Iris pigment epithelial cell (primary cell): ENCODE results near the gene CASQ2.
A peak's percentile ranks its signal among the peaks of the same experiment; 100 is the strongest.

Source experiments
- DNase-seq: peaks from one replicate; pipeline ENCODE4 v3.0.0-alpha.2; 2011; ENCODE audit warnings: low read depth

Gene CASQ2

DNA sequence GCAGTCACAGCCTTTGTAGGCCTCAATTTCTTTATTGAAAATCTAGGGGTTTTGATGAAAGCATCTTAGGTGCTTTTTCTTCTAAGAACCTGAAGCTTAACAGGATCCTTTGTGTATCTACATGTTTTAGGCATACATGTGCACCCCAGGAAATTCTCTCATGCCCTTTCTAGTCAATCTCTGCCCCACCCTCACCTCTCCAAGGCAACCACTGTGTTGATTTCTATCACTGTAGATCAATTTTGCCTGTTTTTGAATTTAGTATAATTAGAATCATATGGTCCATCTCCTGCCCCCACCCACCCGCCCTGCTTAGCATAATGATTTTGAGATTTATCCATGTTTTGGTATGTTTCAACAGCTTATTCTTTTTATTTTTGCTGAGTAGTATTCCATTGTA is 107.4 kb downstream of the CASQ2 start:
- no peak for DNase-seq

DNA sequence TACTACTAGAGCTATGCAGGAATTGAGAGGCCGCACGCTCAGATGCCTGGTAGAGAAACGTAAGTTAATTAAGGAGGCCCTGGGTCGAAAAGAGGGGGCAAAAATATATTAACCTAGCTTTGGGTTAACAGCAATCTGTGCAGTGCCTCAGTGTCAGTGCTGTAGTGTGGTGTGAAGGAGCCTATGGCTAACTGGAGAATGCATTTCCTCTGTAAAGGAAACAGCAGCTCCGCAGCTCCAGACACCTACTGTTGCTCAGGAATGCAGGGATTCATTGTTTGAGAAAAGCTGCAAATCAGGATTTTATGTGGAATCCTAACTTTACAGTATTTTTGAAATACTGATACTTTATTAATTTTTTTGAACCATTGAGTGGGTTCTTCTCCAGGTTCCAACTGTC is 108.4 kb downstream of the CASQ2 start:
- no peak for DNase-seq

DNA sequence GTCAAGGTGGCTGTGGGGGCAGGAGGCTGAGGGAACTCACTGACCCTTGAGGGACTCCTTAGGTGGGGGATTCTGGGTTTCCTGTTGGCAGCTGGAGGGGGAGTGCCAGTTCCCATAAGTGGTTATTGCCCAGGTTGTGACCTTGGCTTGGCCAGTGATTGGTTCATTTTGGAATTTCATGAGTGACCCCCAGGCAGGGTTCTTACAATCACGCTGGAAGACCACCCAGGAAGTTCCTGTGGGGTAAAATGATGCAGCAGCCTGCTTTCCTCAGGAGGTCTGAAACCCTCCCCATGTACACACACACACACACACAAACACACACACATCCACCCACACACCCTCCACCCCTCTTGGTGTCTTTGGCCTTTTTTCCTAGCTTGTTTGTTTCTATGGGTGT is 109.9 kb downstream of the CASQ2 start:
- DNase-seq = no peak

DNA sequence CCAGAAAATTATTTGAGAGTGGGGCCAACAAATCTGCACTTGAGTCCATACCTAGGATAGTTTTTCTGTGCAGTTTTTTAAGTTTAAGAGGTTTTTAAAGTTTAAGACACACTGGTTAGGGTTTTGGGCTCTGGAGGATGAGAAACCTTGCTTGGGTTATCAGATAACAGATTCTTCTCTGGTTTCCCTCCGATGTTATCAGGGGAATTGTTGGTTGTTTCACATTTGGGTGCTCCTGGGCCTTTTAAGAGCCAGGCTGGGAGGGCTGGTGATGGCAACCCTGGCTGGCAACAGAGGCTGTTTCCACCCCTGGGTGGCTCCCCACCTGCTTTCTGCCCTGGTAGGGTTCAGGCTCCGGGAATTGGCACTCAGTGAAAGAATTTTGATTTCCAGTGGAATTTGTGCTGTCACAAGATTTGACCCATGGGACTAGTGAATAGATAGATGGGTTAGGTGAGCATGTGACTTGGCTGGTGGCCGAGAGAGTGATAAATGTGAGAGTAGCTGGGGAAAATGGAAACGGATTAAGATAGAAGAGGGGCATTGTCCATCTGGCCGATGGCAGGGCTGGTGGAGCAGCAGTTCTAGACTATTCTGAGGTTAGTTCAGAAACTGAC is 111.9 kb downstream of the CASQ2 start:
- no peak for DNase-seq

DNA sequence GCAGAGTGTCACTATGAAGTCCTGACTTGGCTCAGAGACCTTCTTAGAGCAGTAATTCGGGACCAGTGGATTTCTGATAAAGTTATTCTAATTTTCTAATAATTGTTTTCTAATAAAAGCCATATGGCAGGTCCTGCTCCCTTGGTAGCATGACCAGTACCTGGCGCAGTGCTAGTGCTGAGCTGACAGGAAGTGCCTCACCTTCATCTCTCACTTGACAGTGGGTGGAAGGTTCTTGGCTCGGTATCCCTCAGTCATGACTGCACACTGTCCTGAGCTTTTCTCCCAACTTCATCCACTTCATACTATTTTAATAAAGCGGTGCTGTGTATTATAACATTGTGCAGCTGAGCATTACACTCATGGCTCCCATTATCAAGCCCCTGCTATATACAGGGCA is 112.6 kb downstream of the CASQ2 start:
- DNase-seq = no peak

DNA sequence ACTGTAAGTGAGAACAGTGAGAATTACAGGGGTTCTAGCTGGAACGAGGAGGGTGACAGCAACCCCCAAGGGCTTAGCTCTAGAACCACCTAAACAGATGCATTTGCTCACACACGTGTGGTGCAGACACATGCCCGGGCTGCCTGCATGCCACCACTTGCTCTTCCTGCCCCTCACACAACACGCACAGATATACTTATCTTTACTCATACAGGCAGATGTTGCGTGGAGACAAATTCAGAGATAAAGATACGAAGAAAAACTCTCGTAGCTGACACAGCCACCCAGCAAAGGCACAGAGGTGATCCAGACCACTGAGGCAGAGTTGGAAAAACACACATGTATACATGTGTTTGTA is 113.2 kb downstream of the CASQ2 start:
- DNase-seq = no peak

DNA sequence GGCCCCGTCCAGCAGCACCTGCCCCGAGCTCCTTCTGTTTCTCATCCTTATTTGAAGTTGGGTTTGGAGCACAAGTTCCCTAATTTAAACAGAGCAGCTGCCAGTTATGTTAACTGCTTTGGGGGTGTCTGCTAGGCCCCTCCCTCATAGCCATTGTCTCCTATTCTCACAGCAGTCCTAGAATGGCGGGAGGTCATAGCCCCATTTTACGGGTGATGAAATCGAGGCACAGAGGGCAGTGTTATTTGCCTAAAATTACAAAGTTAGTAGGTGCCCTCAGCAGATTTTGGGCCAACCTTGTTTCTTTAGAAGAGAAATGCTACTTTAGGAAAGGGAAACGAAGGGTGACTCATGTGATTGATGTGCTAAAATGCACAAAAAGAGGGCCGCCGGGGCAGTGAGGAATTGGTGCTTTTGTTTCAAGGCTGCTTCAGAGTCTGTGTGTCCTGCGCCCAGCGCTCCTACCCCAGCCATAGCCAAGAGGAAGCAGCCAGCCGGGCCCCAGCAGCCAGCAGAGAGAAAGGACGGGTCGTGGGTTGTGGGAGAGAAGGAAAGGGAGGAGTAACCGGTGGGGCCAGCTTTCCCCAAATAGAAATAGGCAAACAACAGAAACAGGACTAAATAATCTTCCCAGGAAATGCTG is 113.7 kb downstream of the CASQ2 start:
- DNase-seq = peak; percentile 8

DNA sequence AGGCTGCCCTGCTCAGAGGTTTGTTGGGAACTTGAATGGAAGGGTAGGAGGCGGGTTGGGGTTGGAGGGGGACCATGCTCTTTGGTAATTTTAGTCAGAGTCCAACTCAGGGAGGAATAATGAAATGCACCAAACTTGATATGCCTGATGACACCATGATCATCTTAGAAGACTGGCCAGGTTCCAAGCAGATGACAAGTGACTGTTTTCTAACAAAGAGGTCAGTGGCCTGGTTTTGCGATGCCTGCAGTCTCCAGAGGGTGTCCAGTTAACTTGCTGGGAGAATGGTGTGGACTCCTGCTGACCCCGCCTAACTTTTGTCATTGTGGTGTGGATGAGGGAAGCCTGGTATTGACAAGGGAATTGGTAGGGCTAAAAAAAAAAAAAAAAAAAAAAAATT is 114.4 kb downstream of the CASQ2 start:
- no peak for DNase-seq

DNA sequence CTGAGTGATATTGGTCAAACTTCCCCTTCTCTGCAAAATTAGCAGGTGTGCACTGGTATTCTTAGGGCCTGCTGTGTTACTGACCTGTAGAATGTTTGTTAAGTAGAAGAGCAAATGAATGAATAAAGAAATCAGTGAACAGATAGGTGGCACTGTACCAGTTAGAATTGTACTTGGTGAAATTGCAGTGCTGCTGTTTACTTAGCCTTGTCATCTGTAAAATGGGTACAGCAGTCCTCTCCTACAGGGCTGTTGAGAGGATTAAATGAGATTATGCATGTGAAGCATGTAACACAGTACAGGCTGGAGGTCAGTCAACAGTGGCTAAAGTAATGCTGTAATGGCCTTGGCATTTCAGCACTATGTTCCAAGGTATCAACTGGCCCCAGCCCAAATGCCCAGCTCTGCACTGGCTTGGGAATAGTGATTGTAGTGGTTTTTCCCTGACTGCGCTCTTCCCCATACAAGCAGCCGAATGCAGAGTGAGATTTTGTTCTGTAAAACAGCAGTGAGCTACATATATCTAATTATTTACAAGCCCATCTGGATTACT is 116.2 kb downstream of the CASQ2 start:
- no peak for DNase-seq

DNA sequence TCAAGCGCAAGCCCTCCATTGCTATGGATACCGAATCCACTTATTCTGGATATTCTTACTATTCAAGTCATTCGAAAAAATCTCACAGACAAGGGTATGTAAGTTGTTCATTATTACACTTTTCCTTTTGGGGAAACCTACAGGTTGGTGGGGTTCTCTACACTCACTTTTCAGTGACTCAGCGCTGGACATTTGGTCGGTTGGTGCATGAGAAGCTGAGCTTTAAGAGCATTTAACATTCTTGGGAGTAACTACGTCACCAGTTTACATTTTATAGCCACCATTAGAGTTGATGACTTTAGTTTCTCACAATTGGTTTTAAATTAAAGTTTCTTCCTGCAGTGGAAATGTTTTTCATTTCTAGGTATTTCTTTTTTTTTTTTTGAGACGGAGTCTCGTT is 117.1 kb downstream of the CASQ2 start:
- DNase-seq = no peak

DNA sequence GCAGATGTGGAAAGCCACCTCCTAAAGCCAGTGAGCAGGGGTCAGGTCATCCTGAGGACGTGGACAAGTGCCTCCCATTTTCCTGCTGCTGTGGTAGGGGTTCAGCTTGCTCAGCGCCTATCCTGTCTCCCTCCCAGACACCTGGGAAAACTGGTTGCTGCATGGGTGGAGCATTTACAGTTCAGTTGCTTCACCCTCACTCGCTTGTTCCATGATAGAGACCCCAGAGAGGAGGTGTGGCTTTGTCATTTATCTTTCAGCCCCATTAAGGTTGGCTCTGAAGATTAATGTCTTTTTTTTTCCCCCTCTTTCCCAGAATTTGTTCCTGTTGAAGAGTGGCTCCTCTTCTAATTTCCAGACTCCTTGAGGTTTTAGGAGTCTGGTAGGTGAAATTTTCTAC is 117.6 kb downstream of the CASQ2 start:
- DNase-seq = no peak
